Lung (tissue), 16 donors: Measurements from ENCODE around the gene ASIC5. TPM values are rescaled to one million over a fixed set of nuclear protein-coding genes. Genes with fewer than 3 reads are reported as not detected.

Experiments used
- ATAC-seq: fragments of 200-7000 bp; cut with Tn5 transposase; one replicate; pipeline ENCODE4 v1.9.1; 2020; ENCODE audit warnings: moderate number of reproducible peaks; ENCODE audit not compliant: insufficient read depth, low FRiP score
- DNase-seq, 3 donors: peaks; one replicate each; pipeline ENCODE4 v3.0.0-alpha.2; 2013 to 2017
- H3K27ac ChIP-seq, 2 donors: one replicate each; pipeline ENCODE4 v1.5.1; 2013; ENCODE audit warnings: mild to moderate bottlenecking in 2 of 2, moderate library complexity in 2 of 2, control low read depth in 1 of 2, inconsistent platforms in 1 of 2, low read depth in 1 of 2, low read length in 1 of 2
- H3K27me3 ChIP-seq, 3 donors: one replicate each; pipeline ENCODE4 v1.5.1; 2013; ENCODE audit warnings: low read length in 2 of 3; ENCODE audit not compliant: control insufficient read depth in 3 of 3, insufficient read depth in 3 of 3
- H3K36me3 ChIP-seq, 4 donors: one replicate each; pipeline ENCODE4 v1.5.1; 2013; ENCODE audit warnings: low read length in 4 of 4, mild to moderate bottlenecking in 1 of 4, moderate library complexity in 1 of 4; ENCODE audit not compliant: control insufficient read depth in 4 of 4, insufficient read depth in 4 of 4
- H3K4me1 ChIP-seq, 5 donors: one replicate each; pipeline ENCODE4 v1.5.1; 2013; ENCODE audit warnings: low read length in 5 of 5, mild to moderate bottlenecking in 2 of 5, moderate library complexity in 1 of 5; ENCODE audit not compliant: control insufficient read depth in 5 of 5, insufficient read depth in 5 of 5
- H3K4me3 ChIP-seq: one replicate; pipeline ENCODE4 v1.5.1; 2013; ENCODE audit warnings: mild to moderate bottlenecking, control low read depth, moderate library complexity
- H3K9ac ChIP-seq, 2 donors: one replicate each; pipeline ENCODE4 v1.5.1; 2013; ENCODE audit warnings: low read length in 2 of 2, control low read depth in 1 of 2; ENCODE audit not compliant: insufficient read depth in 1 of 2
- H3K9me3 ChIP-seq, 4 donors: one replicate each; pipeline ENCODE4 v1.5.1; 2013; ENCODE audit warnings: low read length in 3 of 4, mild to moderate bottlenecking in 1 of 4, moderate library complexity in 1 of 4; ENCODE audit not compliant: control insufficient read depth in 4 of 4, insufficient read depth in 3 of 4
- WGBS, 2 donors: extraction: QIAGEN DNeasy Blood & Tissue Kit; methylation state at CpG; one replicate each; pipeline ENCODE4 v1.1.7; 2013; 5-methylcytosine and 5-hydroxymethylcytosine counted together
- long read RNA-seq, 5 donors: transcript quantifications; one replicate each; lab custom pipeline, GENCODE V29; 2026
- polyA plus RNA-seq, 2 donors: library from polyadenylated mRNA; stranded (reverse); fragments of 200-250 nt; gene quantifications; one replicate each; pipeline ENCODE4 v1.2.1, GENCODE V29; 2013
- total RNA-seq, 2 donors: library from RNA; depleted of rRNA in 1 of 2; stranded (reverse); fragments of >200 nt in 1 of 2; gene quantifications; one replicate each; pipeline ENCODE4 v1.2.1, GENCODE V29; 2014 to 2021
- TF ChIP-seq, protein P1 (sequence below): IDR thresholded peaks from 2 replicates; pipeline ENCODE4 v1.5.1; 2012; ENCODE audit warnings: mild to moderate bottlenecking; ENCODE audit errors: control extremely low read depth, extremely low read depth
- donor health status: control.
- donor health status: control.
- donor health status: Bipolar disorder and iron deficiency.
- donor health status: healthy.
- donor health status: DM: yes; HTN: yes; CAD: no.

The ASIC5 gene, protein sequence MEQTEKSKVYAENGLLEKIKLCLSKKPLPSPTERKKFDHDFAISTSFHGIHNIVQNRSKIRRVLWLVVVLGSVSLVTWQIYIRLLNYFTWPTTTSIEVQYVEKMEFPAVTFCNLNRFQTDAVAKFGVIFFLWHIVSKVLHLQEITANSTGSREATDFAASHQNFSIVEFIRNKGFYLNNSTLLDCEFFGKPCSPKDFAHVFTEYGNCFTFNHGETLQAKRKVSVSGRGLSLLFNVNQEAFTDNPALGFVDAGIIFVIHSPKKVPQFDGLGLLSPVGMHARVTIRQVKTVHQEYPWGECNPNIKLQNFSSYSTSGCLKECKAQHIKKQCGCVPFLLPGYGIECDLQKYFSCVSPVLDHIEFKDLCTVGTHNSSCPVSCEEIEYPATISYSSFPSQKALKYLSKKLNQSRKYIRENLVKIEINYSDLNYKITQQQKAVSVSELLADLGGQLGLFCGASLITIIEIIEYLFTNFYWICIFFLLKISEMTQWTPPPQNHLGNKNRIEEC
- not detected for total RNA-seq
- not detected for polyA plus RNA-seq
- long read RNA-seq, donor 1, result 0 reads
- long read RNA-seq, donor 2, result 0 reads
- long read RNA-seq, donor 3, result 0 reads
- long read RNA-seq, donor 4, result 0 reads
- long read RNA-seq, donor 5, result 0 reads

DNA sequence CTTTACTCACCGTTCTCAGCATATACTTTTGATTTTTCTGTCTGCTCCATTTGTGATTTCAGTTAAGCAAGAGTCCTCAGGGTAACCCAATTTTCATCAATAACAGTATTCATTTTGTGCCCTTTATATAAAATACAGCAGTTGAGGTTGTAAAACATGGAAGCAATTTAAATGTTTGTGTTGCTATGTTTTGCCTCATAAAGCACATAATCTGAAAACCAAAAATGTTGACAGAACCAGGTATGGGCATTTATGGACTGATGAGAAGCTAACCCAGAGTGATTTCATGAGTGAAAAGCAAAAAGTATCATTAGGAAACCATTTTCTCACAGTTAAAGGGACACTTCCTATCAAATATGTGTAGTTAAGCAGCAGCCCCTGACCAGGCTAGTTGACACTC lies at the start of gene ASIC5:
TSS of gene ASIC5 (minus strand) at position 101 of the 400 bp plus-strand sequence. CDS start at position 50, 51 bp downstream.
- WGBS, 2 donors, result 0 to 47% methylated on average over 1 of the region's 1 CpG
- Histone ChIP-seq H3K36me3 (no peaks in the 10 kb centered on the region), H3K4me3 (no peak within 1 kb of the TSS), H3K4me1 (no peaks in the 10 kb centered on the region), H3K27ac (no peak within 1 kb of the TSS), H3K9ac (no peak within 1 kb of the TSS), H3K27me3 (no peaks in the 10 kb centered on the region), H3K9me3 (peaks cover 0 to 5% (median 0%) of the 10 kb centered on the region in 4 donors)
- DNase-seq (no peak), ATAC-seq (no peak)
- TF ChIP-seq, protein P1, sequence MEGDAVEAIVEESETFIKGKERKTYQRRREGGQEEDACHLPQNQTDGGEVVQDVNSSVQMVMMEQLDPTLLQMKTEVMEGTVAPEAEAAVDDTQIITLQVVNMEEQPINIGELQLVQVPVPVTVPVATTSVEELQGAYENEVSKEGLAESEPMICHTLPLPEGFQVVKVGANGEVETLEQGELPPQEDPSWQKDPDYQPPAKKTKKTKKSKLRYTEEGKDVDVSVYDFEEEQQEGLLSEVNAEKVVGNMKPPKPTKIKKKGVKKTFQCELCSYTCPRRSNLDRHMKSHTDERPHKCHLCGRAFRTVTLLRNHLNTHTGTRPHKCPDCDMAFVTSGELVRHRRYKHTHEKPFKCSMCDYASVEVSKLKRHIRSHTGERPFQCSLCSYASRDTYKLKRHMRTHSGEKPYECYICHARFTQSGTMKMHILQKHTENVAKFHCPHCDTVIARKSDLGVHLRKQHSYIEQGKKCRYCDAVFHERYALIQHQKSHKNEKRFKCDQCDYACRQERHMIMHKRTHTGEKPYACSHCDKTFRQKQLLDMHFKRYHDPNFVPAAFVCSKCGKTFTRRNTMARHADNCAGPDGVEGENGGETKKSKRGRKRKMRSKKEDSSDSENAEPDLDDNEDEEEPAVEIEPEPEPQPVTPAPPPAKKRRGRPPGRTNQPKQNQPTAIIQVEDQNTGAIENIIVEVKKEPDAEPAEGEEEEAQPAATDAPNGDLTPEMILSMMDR, result no peak

DNA sequence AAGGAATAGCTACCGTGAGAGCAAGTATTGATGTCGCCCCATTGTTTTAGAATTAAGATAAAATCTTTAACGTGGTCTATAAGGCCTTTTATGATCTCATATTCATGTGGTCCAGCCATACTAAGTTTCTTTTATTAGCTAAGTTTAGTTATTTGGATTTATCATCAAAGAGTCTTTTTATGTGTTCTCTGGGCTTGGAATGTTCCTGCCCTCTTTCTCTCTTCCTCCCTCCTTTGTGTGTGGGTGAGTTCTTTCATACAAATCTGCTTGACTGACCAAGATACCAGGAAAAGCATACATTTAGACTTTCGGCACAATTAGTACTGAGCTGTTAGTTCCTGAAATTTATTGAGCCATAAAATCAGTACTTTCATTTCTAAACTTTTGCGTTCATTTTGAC lies 48.7 kb upstream of the ASIC5 start:
- H3K9me3 ChIP-seq, result no peaks in the 10 kb centered on the region
- peaks cover 0 to 32% (median 7%) of the 10 kb centered on the region in 4 donors for H3K36me3 ChIP-seq
- DNase-seq (no peak), ATAC-seq (no peak)
- no peak overlapping the region for H3K27ac ChIP-seq
- no peak overlapping the region for H3K4me3 ChIP-seq
- TF ChIP-seq, protein P1, result no peak
- no peaks in the 10 kb centered on the region for H3K4me1 ChIP-seq
- 51 to 60% methylated on average over 5 of the region's 5 CpGs for WGBS, 2 donors
- no peak overlapping the region for H3K9ac ChIP-seq
- no peaks in the 10 kb centered on the region for H3K27me3 ChIP-seq

DNA sequence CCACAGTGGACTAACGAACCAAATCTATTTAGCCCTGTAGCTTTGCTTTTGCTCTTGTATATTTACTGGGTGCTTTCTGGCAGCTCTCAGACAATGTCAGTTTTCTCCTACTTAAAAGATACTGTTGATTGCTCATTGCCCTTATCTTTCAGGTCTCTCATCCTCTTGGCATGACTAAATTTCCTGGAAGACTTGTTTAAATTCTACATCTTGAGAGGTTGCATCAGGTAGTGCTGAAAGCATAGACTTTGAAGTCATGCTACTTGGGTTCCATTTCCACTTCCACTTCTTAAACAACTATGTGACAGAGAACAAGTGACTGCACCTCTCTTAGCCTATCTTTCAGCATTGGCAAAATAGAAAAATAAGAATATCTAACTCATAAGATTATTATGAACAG lies 45.8 kb upstream of the ASIC5 start:
- no peak overlapping the region for H3K4me3 ChIP-seq
- no peak overlapping the region for H3K27ac ChIP-seq
- TF ChIP-seq, protein P1, result no peak
- DNase-seq, result no peak
- peaks cover 0 to 19% (median 3%) of the 10 kb centered on the region in 4 donors for H3K36me3 ChIP-seq
- no peaks in the 10 kb centered on the region for H3K9me3 ChIP-seq
- no peaks in the 10 kb centered on the region for H3K27me3 ChIP-seq
- H3K4me1 ChIP-seq, result peaks cover 0 to 19% (median 0%) of the 10 kb centered on the region in 5 donors
- no peak overlapping the region for H3K9ac ChIP-seq
- ATAC-seq, result no peak
- 82 to 87% methylated on average over 1 of the region's 1 CpG for WGBS, 2 donors
